GM19452 (cell line): Measurements from ENCODE around the gene AGXT.

Experiments used
- ATAC-seq: cut with Tn5 transposase; IDR thresholded peaks from one replicate; pipeline ENCODE4 v1.9.1; 2021; ENCODE audit not compliant: unreplicated experiment

AGXT gene

DNA sequence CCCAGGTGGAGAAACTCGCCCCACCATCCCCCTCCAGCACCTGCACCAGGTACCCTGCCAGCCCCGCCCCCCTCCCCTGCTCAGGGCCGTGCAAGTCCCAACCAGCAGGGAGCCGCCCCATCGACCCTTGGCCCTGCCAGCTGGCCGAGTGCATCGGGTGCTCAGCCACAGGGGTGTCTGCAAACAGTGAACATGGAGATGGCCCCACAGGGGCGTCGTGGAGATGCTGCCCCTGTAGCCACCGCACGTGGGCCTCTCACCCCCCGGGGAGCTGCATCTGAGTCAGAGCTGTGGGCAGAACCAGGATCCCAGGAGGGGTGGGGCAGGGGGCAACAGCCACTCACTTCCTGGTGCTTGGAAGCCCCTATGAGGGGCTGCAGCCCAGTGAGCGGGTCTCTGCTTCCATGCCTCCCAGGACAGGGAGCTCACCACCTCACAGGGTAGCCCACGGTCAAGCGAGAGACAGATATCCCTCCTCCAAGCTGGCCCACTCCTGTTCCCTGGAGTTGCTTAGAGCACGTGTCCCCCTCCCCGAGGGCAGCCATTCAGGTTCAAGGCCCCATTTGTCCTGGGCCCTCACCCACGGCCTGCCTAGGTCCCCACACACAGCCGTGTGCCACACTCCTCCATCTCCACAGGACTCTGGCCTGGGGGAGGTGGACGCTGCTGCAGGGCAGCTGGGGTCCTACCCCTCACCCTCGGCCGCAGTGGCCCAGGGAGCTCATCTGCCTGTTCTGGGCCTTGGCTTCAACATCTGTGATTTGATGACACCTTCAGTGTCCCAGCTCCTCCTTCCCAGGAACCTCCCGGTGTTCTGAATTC, 28.5 kb downstream of the AGXT start:
- ATAC-seq: no peak

DNA sequence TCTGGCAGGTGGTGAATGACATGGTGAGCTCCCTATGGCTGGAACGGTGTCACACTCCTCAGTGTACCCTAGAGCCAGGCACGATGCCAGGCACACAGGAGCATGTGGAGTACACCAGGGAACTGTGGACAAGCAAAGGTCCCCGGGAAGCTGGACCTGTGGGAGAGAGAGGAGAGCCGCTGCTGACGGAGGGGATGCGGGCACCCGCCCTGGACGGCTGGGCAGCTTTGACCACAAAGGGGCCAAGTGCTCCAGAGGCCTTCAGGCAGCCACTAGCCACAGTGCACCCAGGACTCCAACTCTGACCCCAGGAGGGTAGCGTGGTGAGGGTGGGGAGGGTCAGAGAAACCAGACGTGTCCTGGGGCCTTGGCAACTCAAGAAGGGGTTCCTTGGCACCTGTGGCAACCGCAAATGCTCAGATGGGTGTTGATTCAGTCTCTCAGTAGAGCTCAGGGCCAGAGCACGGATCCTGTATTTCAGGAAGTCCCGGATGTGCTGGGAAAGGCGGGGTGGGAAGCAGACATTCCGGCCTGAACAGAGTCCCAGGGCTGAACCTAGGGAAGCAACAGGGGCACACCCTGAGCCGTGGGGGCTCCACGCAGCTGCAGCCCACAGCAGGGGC, 29.6 kb downstream of the AGXT start:
- no peak for ATAC-seq

DNA sequence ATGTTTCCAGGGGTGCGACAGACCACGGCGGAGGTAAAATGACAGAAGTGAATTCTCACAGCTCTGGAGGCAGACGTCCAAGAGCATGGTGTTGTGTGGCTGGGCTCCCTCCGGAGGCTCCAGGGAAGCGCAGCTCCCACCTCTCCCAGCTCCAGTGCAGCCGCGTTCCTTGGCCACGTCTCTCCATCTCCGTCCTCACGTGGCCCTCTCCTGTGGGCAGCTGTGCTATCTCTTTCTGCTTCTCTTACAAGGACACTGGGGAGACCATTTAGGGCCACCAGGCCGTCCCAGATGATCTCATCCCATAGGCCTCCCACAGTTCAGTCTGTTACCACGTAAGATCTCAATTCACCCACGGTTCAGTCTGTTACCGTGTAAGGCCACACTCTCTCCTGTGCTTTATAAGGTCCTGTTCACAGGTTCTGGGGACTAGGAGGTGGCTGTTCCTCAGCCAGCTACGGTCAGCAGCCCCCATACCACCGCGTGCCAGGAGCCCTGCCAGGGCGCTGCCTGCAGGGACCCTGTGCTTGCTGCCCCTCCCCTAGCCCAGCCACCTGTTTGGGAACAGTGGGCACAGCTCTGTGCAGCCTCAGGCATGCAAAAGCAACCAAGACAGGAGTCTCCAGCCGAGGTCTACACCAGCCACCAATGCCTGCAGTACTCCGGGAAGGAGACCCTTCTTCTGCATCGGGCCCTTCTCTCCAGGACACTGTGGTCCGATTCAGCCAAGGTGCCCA, 30.3 kb downstream of the AGXT start:
- no peak for ATAC-seq

DNA sequence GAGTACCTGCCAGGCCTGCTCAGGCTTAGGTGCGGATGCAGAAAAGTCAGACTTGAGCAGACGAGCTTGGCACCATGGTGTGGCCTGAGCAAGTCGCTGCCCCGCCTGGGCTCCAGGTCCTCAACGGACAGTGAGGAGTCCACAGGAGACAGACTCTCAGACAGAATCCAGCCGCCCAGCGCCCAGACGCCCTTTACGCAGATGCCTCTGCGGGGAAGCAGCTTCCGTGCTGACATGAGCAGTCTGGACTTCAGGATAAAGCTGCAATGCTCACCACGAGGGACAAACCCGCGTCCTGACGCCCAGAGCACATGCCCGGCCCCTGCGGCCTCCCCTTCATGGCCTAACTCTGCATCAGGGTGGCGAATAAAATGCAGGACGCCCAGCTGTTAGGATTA, 30.8 kb downstream of the AGXT start:
- ATAC-seq: no peak

DNA sequence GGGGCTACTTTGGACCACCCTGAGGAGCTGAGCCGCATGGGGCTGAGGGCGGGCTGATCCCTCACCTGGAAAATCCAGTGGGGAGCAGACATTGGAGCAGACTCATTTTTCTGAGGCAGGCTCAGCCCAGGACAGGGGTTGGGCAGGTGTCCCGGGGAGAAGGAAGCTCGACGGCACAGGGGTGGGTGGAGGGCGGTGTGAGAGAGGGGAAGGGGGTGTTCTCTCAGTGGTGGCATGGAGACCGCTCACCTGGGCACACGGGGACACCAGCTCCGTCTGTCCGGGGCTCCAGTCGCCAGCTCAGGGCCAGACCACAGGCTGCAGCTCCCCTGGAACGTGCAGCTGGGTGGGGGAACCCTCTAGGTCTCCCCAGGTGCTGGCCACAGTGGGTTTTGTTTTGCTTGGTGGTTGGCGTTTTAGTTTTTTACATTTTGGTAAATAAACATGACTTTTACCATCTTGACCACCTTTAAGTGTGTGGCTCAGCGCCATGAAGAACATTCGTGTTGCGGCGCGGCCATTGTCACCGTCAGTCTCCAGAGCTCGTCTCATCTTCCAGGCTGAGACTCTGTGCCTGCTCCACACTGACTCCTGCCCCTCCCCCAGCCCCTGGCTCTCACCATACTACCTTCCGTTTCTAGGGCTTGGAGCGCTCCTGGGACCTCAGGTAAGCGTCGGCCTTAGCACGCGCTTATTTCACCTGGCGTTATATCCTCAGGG, 31.7 kb downstream of the AGXT start:
- no peak for ATAC-seq

DNA sequence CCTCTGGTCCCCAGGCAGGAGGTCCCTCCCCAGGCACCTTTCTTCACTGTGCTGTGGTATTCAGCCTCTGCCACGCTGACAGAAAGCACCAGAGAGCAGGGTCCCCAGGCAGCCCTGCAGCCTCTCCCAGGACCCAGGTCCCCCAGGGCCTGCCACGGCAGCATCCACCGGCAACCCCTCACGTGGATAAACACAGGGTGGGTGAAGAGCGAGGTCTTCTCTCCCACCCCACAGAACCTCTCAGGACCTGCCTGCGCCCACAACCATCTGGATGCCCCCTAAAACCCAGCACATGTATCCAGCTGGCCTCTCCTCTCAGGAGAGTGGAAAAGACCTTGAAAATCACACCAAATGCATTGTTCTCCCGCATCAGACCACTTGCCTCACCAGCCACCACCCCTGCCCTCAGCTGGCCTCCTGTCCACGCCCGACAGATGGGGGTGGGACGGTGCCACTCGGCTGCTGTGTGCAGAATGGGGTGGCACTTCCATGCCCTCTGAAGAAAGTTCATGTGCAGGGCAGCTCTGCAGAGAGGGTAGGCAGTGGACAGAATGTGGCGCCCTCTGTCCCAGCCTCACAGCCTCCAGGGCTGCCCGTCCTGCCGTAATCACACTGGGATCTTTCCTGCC, 33.5 kb downstream of the AGXT start:
- no peak for ATAC-seq

DNA sequence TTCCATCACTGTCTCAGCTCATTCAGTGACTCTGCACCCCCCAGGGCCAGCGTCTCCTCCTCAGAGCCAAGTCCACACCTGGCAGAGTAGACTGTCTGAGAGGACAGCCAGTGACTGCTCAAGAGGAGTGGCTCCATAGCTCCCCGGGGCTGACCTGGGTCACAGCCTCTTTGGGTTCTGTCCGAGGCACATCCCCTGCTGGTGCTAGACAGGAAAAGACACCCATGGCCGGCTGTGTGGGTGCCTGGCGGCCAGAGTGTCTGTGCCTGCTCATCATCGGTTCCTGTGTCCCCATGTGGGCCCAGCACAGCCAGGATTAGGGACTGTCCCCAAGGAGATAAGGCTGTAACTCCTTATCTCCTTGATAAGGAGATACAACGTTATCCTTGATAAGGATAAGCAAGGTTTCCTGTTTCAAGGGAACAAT, 34.0 kb downstream of the AGXT start:
- ATAC-seq: no peak

DNA sequence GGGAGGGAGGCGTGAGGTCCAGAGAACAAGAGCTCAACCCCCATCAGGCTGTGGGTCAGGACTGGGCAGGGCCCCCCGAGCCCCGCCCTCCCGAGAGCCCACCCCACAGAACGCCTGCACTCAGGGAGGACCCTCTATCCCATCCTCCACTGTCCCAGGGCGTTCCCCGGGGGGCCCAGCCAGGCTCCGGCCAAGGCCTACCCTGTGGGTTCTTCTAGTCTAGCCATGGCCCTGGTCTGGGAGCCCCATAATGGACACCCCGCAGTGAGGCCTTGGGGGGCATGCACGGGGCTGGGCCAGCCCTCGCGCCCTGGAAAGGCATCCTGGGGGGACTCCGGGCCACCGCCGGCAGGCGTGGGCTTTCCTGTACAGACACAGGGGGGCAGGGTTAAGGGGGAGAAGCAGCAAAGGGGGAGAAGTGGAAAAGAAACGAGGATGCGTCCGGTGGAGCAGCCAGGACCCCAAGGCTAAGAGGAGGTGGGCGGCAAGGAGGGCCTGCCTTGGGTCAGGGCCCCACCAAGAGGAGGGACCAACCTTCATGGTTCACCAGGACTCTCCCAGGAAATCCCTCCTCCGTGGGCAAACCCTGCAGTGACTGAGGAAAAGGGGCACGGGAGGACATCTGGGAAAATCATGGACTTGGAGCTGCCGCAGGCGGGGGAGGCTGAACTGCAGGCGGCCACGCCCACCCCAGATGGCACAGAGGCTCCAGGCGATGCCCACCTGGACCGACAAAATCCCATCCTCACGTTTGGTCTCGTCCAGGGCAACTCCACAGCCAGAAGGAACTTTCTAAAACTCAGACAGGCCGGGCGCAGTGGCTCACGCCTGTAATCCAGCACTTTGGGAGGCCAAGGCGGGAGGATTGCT, 34.8 kb downstream of the AGXT start:
- ATAC-seq: no peak

DNA sequence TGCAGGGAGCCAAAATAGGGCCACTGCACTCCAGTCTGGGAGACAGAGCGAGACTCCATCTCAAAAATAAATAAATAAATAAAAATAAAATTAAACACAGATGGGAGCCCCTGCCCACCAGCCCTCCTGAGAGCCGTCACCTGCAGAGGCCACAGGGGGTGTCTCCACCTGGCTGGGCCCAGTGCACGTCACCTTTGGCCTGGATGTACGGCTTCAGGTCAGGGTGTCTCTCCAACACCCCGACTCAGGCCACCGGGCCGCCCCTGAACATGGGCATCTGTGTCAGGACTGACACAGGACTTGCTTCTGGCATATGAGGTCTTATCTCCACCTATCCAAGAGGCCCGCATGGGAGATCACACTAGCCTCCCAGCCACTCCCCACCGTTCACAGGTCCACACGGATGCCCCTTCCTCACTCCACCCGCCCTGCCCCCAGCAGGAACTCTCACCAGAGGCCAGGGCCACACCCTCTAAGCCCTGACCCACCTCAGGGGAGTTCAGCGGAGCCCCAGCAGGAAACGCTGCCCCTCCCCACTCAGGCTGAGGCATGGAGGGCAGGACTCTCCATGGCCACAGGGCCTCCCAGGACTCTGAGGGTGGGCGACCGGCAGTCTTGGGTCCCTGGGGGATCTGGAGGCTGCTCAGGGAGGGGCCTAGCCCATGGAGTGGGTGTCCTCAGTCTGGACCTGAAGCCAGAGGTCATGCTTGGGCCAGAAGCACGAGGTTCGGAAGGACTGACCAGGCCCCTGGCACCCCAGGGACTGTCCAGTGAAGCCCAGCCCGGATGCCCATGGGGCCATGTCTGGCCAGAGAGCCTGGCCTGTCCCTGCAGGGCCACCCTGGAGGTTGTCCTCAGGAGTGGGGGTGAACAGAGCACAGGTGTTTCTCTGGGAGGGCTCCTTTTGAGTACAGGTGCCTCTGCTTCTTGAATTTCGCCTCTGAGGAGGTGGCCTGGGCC, 35.9 kb downstream of the AGXT start:
- ATAC-seq: no peak

DNA sequence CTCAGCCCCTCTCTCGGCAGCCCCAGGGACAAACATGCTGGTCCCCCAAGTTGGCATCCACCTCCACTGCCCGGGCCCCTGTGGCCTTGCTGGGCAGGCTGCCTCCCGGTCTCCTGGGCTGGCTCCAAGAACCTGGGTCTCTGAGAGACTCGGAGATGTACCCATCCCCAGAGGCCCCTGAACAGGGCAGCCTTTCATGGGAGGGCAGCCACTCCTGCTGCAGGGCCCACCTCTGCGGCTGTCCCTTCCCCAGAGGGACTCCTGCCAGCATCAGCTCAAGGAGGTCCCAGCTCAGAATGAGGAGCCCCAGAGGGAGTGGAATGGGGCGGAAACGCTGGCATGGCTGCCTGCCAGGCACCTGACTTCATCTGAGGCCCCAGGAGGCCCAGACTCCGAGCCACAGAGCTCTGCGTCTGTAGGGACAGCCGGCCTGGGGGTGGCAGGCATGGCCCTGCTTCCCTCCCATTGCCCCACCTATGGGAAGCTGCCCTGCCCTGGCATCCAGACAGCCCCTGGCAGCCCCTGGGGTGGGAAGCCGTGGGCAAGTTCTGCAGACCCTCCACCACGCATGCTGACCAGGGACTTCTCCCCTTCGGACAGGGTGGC, 36.7 kb downstream of the AGXT start:
- ATAC-seq: no peak

DNA sequence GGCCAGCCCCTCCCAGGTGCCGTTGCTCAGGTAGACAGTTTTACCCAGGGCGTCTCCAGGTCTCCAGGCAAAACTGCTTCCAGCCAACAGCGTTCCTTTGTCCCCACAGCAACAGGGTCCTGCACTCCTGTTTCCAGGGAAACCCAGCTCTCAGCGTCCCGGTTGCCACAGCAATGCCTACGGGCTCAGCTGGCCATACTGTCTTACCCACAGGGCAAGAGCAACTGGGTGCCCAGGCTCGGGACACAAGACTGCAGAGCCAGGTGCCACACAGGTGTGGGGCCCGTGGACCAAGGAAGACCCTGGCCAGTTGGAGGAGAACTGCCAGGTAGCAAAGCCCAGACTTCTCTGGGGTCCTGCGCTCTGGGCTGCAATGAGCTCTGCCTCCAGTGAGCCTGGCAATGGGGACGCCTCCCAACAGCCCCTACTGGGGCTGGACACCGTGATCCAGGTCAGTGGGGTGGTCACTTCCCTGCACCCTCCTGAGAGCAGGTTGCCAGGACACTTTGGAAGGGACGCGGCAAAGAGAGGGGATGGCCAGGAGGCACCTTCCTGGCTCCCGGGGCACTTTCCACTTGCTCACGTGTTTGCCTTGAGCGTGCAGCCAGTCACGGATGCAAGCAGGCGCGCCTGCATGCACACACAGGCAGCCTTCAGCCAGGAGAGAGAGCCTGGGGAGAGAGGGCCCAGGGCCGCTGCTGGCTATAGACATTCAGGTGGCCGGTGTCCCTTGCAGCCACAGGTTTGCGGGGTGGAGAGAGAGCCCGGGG, 37.7 kb downstream of the AGXT start, which contains the start of gene CROCC2:
Gene CROCC2 (plus strand): TSS at position 196 of the 770 bp plus-strand sequence. CDS start 178 bp downstream, at position 374.
- ATAC-seq: no peak

DNA sequence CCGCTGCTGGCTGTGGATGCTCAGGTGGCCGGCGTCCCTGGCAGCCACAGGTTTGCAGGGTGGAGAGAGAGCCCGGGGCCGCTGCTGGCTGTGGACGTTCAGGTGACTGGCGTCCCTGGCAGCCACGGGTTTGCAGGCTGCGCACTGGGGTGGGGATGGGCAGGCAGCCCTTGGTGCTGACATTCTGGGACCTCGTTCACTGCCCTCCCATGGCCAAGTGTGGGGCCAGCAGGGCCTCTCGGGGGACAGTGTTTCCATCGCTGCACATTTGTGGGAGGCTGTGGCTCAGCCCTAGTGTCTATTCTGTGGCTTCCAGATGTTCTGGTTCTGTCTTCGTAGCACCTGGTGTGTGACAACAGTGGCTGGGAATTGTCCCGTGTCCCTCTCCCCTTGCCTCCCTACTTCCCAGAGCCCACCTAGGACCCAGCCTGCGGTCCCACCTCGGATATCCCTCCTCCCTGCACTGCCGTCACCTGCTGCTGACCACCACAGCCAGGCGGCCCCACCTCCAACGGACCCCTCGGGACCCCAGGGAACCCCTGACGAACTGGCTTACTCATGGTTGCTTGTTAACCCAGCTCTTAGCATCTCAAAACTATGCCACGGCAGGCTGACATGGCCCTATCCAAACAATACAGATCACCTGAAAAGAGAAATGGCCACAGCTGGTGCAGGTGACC, 38.4 kb downstream of the AGXT start:
- no peak for ATAC-seq

DNA sequence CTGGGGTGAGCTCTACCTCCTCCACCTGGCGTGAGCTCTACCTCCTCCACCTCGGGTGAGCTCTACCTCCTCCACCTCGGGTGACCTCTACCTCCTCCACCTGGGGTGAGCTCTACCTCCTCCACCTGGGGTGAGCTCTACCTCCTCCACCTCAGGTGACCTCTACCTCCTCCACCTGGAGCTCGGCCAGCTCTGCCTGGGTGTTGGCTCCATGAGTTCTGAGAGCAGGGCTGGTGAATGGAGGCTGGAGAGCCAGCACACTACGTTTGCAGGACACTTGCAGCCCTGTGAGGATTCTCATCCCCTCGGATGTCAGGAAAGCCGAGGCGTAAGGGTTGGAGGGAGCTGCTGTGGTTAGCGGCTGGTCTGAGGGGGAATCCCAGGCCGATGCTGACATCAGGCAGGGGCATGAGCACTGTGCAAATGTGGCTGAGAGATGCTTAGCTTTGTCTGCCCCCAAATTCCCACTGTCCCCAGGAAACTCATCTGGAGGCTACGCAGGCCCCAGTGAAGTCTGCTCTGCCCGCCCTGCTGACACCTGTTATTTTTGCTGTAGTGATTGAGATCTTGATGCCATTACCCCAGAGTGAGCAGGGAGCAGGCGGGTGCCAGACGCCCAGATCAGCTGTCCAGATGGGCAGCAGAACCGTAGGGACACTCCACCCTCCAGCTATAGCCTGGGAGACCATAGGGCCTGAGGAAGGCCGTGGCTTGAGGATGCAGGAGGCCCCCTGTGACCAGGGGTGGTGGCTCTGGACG, 40.8 kb downstream of the AGXT start:
- no peak for ATAC-seq

DNA sequence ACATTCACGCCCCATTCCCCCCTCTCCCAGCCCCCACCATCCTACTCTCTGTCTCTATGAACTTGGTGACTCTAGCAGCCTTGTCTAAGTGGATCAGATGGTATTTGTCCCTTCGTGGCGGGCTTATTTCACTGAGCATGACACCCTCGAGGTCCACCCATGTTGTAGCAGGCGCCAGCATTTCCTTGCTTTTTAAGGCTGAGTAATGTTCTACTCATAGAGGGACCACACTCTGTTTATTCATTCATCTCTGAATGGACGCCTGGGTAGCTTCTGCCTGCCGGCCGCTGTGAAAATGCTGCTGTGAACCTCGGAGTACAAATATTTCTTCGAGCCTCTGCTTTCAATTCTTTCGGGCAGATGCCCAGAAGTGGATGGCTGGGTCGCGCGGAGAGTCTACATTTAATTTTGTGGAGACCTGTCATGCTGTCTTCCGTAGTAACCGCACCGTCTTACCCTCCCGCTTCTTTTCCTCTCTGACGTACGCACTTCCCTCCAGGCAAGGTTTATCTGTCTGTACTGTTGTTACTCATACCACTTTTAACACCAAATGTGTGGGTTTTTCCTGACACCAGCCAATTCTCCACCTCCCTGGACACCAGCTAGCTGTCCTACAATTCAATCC, 43.1 kb downstream of the AGXT start:
- no peak for ATAC-seq

DNA sequence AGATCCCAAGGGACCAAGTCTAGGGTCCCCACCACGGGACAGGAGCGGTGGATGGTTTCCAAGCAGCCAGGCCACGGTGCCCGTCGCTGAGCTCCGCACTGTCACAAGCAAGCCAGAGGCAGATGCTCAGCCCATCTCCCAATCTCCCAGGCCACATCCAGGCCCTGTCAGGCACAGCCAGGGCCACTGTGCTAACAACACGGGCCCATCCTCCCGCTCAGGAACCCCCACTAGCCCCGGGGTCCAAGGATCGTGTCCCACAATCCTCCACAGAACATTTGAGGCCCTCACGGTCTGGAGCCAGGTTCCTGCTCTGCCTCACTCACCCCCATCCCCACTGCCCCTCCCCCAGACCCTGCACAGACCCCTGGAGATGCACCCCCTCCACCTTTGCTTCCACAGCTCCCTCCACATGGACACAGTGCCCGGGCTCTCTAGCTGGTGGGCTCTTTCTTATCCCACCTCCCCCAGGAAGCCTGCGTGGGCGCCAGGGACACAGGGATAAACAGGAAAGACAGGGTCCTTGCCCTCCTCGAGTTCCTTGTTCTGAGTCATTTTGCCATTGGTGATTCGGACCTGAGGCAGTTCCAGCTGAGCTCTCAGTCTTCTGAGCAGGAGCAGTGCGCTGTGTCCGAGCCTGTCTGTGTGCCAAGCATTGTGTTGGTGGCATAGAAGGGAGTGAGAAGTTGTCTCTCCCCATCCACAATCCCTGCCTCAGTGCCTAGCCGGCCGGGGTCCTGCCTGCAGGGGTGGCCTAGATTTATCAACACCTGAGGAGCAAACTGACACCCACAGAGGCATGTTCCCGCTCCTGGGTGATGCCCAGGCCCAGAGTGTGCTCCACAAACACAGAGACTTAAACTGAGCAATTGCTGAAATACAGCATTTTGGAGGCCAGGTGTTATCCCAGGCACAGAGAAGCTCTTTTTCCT, 44.5 kb downstream of the AGXT start:
- no peak for ATAC-seq
